Measurements from ENCODE around the gene FAM163B.

GRCh38 chr9:133536080-133536479 is 73.1 kb downstream of the FAM163B start:
- TF ChIP-seq EZH2 (optimal IDR thresholded peaks at IDR 0.05; ENCODE audit: low read depth, low read length): no peak
- no peak for TF ChIP-seq EZH2phosphoT487 (IDR thresholded peaks at IDR 0.05; ENCODE audit: low read length)
- TF ChIP-seq CTCF (IDR thresholded peaks at IDR 0.05; ENCODE audit: low read length): no peak

Measured in MM.1S (cell line).